Measurements from ENCODE around the gene GALNT7.
"Not testable (repeated sequence)": the region's sequence is repeated elsewhere in the genome, so short reads cannot be mapped to it uniquely, and the experiment has no call there.

GALNT7 gene

GRCh38 chr4:173174184-173174583 lies 5.6 kb downstream of the GALNT7 start:
- Mint-ChIP-seq H3K4me3 (no peak overlapping the region), H3K27me3 (ENCODE audit: low read depth) (no peaks in the 10 kb centered on the region), H3K27ac (no peak overlapping the region), H3K9me3 (no peaks in the 10 kb centered on the region), H3K36me3 (ENCODE audit: low read depth) (no peaks in the 10 kb centered on the region), H3K4me1 (ENCODE audit: low read depth) (peaks cover 27% of the 10 kb centered on the region)
- DNase-seq (ENCODE audit: low spot score) = no peak

GRCh38 chr4:173174594-173175012 lies 6.0 kb downstream of the GALNT7 start:
- Mint-ChIP-seq H3K4me1 (ENCODE audit: low read depth) (peaks cover 27% of the 10 kb centered on the region), H3K9me3 (no peaks in the 10 kb centered on the region), H3K36me3 (ENCODE audit: low read depth) (no peaks in the 10 kb centered on the region), H3K27ac (no peak overlapping the region), H3K27me3 (ENCODE audit: low read depth) (no peaks in the 10 kb centered on the region), H3K4me3 (no peak overlapping the region)
- no peak for DNase-seq (ENCODE audit: low spot score)

GRCh38 chr4:173176010-173176409 lies 7.4 kb downstream of the GALNT7 start:
- Mint-ChIP-seq H3K9me3 (no peaks in the 10 kb centered on the region), H3K4me3 (no peak overlapping the region), H3K27ac (no peak overlapping the region), H3K27me3 (ENCODE audit: low read depth) (no peaks in the 10 kb centered on the region), H3K36me3 (ENCODE audit: low read depth) (no peaks in the 10 kb centered on the region), H3K4me1 (ENCODE audit: low read depth) (peaks cover 18% of the 10 kb centered on the region)
- no peak for DNase-seq (ENCODE audit: low spot score)

GRCh38 chr4:173177232-173177631 lies 8.6 kb downstream of the GALNT7 start:
- Mint-ChIP-seq H3K27ac (no peak overlapping the region), H3K27me3 (ENCODE audit: low read depth) (no peaks in the 10 kb centered on the region), H3K4me1 (ENCODE audit: low read depth) (peaks cover 12% of the 10 kb centered on the region), H3K36me3 (ENCODE audit: low read depth) (no peaks in the 10 kb centered on the region), H3K4me3 (no peak overlapping the region), H3K9me3 (no peaks in the 10 kb centered on the region)
- DNase-seq (ENCODE audit: low spot score) = no peak

- Mint-ChIP-seq H3K27me3 (ENCODE audit: low read depth) (no peaks in the 10 kb centered on the region), H3K4me3 (no peak overlapping the region), H3K27ac (no peak overlapping the region), H3K36me3 (ENCODE audit: low read depth) (no peaks in the 10 kb centered on the region), H3K4me1 (ENCODE audit: low read depth) (peaks cover 12% of the 10 kb centered on the region), H3K9me3 (no peaks in the 10 kb centered on the region)
- DNase-seq (ENCODE audit: low spot score) = no peak
Observed at GRCh38 chr4:173178144-173178543, 9.5 kb downstream of the GALNT7 start.

- peaks cover 11% of the 10 kb centered on the region for H3K4me1 Mint-ChIP-seq (ENCODE audit: low read depth)
- no peak overlapping the region for H3K4me3 Mint-ChIP-seq
- no peak for DNase-seq (ENCODE audit: low spot score)
- H3K27ac Mint-ChIP-seq = no peak overlapping the region
- H3K9me3 Mint-ChIP-seq = no peaks in the 10 kb centered on the region
- H3K27me3 Mint-ChIP-seq (ENCODE audit: low read depth) = no peaks in the 10 kb centered on the region
- peaks cover 1% of the 10 kb centered on the region for H3K36me3 Mint-ChIP-seq (ENCODE audit: low read depth)
Observed at GRCh38 chr4:173181848-173182247, 13.2 kb downstream of the GALNT7 start.

GRCh38 chr4:173182403-173182802 lies 13.8 kb downstream of the GALNT7 start:
- H3K4me3 Mint-ChIP-seq = no peak overlapping the region
- H3K27ac Mint-ChIP-seq = no peak overlapping the region
- no peaks in the 10 kb centered on the region for H3K9me3 Mint-ChIP-seq
- H3K27me3 Mint-ChIP-seq (ENCODE audit: low read depth) = no peaks in the 10 kb centered on the region
- H3K36me3 Mint-ChIP-seq (ENCODE audit: low read depth) = peaks cover 1% of the 10 kb centered on the region
- H3K4me1 Mint-ChIP-seq (ENCODE audit: low read depth) = peaks cover 11% of the 10 kb centered on the region
- no peak for DNase-seq (ENCODE audit: low spot score)

- DNase-seq (ENCODE audit: low spot score); H3K27me3 Mint-ChIP-seq (ENCODE audit: low read depth); H3K27ac Mint-ChIP-seq; H3K36me3 Mint-ChIP-seq (ENCODE audit: low read depth); H3K9me3 Mint-ChIP-seq; H3K4me3 Mint-ChIP-seq: not testable (repeated sequence)
- H3K4me1 Mint-ChIP-seq (ENCODE audit: low read depth) = peaks cover 12% of the 10 kb centered on the region
Observed at GRCh38 chr4:173183659-173184247, 15.1 kb downstream of the GALNT7 start.

- H3K4me3 Mint-ChIP-seq = no peak overlapping the region
- no peak for DNase-seq (ENCODE audit: low spot score)
- H3K27ac Mint-ChIP-seq = no peak overlapping the region
- H3K4me1 Mint-ChIP-seq (ENCODE audit: low read depth) = peaks cover 23% of the 10 kb centered on the region
- H3K36me3 Mint-ChIP-seq (ENCODE audit: low read depth) = peaks cover 3% of the 10 kb centered on the region
- H3K9me3 Mint-ChIP-seq = no peaks in the 10 kb centered on the region
- H3K27me3 Mint-ChIP-seq (ENCODE audit: low read depth) = no peaks in the 10 kb centered on the region
Observed at GRCh38 chr4:173185847-173186510, 17.4 kb downstream of the GALNT7 start.

GRCh38 chr4:173187732-173188131 lies 19.1 kb downstream of the GALNT7 start:
- Mint-ChIP-seq H3K4me3 (no peak overlapping the region), H3K4me1 (ENCODE audit: low read depth) (peaks cover 40% of the 10 kb centered on the region), H3K27me3 (ENCODE audit: low read depth) (no peaks in the 10 kb centered on the region), H3K9me3 (no peaks in the 10 kb centered on the region), H3K36me3 (ENCODE audit: low read depth) (peaks cover 3% of the 10 kb centered on the region), H3K27ac (no peak overlapping the region)
- DNase-seq (ENCODE audit: low spot score) = no peak

GRCh38 chr4:173188648-173189047 lies 20.0 kb downstream of the GALNT7 start:
- H3K36me3 Mint-ChIP-seq (ENCODE audit: low read depth) = peaks cover 2% of the 10 kb centered on the region
- H3K4me1 Mint-ChIP-seq (ENCODE audit: low read depth) = peaks cover 41% of the 10 kb centered on the region
- no peak overlapping the region for H3K27ac Mint-ChIP-seq

GRCh38 chr4:173189117-173189693 lies 20.6 kb downstream of the GALNT7 start:
- Mint-ChIP-seq H3K4me3 (no peak overlapping the region), H3K9me3 (no peaks in the 10 kb centered on the region), H3K27me3 (ENCODE audit: low read depth) (no peaks in the 10 kb centered on the region), H3K27ac (no peak overlapping the region), H3K36me3 (ENCODE audit: low read depth) (peaks cover 2% of the 10 kb centered on the region), H3K4me1 (ENCODE audit: low read depth) (peaks cover 41% of the 10 kb centered on the region)
- DNase-seq (ENCODE audit: low spot score) = no peak

More at GRCh38 chr4:173188648-173189047, 20.0 kb downstream of the GALNT7 start:
- H3K4me3 Mint-ChIP-seq = no peak overlapping the region
- no peak for DNase-seq (ENCODE audit: low spot score)
- no peaks in the 10 kb centered on the region for H3K9me3 Mint-ChIP-seq
- H3K27me3 Mint-ChIP-seq (ENCODE audit: low read depth) = no peaks in the 10 kb centered on the region

- Mint-ChIP-seq H3K4me3 (peak overlapping the region; percentile 0), H3K27me3 (ENCODE audit: low read depth) (no peaks in the 10 kb centered on the region), H3K36me3 (ENCODE audit: low read depth) (peaks cover 2% of the 10 kb centered on the region), H3K27ac (no peak overlapping the region), H3K9me3 (no peaks in the 10 kb centered on the region), H3K4me1 (ENCODE audit: low read depth) (peaks cover 29% of the 10 kb centered on the region)
- DNase-seq (ENCODE audit: low spot score) = no peak
Observed at GRCh38 chr4:173191623-173192041, 23.0 kb downstream of the GALNT7 start.

- H3K27me3 Mint-ChIP-seq (ENCODE audit: low read depth) = no peaks in the 10 kb centered on the region
- H3K9me3 Mint-ChIP-seq = no peaks in the 10 kb centered on the region
- no peak overlapping the region for H3K4me3 Mint-ChIP-seq
- H3K36me3 Mint-ChIP-seq (ENCODE audit: low read depth) = peaks cover 2% of the 10 kb centered on the region
- peaks cover 33% of the 10 kb centered on the region for H3K4me1 Mint-ChIP-seq (ENCODE audit: low read depth)
- H3K27ac Mint-ChIP-seq = no peak overlapping the region
- no peak for DNase-seq (ENCODE audit: low spot score)
Observed at GRCh38 chr4:173192375-173193162, 24.0 kb downstream of the GALNT7 start.
